OCI-LY7 (cell line): ENCODE data around the gene GNAL. TPM values are rescaled to one million over a fixed set of nuclear protein-coding genes. Genes with fewer than 3 reads are reported as not detected.

Source experiments
- BruUV-seq: library from RNA; stranded (reverse); fragments of 400-500 nt; replicated peaks from 2 replicates; lab custom pipeline; 2021; lab: Mats Ljungman, UMichigan
- CTCF ChIA-PET: fragments of 300-600 bp; sonication (Branson Sonifier 250); formaldehyde crosslinking; loops from one replicate; lab custom pipeline; 2022; ENCODE audit warnings: antibody characterized with exemption; ENCODE audit not compliant: unreplicated experiment; lab: Charles Lee
- POLR2A ChIA-PET: fragments of 300-600 bp; sonication (Branson Sonifier 250); formaldehyde crosslinking; loops from one replicate; lab custom pipeline; 2022; ENCODE audit warnings: antibody characterized with exemption; lab: Charles Lee
- DNase-seq: peaks from one replicate; pipeline ENCODE4 v3.0.0-alpha.2; 2015; ENCODE audit warnings: low spot score
- H2AFZ ChIP-seq: fragments of 200-600 bp; sonication (generic), shearing (Covaris generic); 2 replicates; pipeline ENCODE4 v1.6.1; 2014; ENCODE audit warnings: mild to moderate bottlenecking, antibody characterized with exemption, low read length, moderate library complexity
- H3K27ac ChIP-seq: fragments of 200-600 bp; sonication (generic); 2 replicates; pipeline ENCODE4 v1.5.1; 2014; ENCODE audit warnings: mixed run types, low read depth, mild to moderate bottlenecking, moderate library complexity, low read length, inconsistent platforms; ENCODE audit not compliant: poor library complexity, severe bottlenecking
- H3K36me3 ChIP-seq: fragments of 200-600 bp; sonication (generic); 2 replicates; pipeline ENCODE4 v1.6.1; 2014; ENCODE audit warnings: mild to moderate bottlenecking, antibody characterized with exemption, low read length, moderate library complexity, mixed read lengths; ENCODE audit not compliant: insufficient read depth
- H3K4me1 ChIP-seq: fragments of 200-600 bp; sonication (generic); 2 replicates; pipeline ENCODE4 v1.5.1; 2014; ENCODE audit warnings: mild to moderate bottlenecking, low read length; ENCODE audit not compliant: insufficient read depth, poor library complexity, severe bottlenecking
- H3K4me2 ChIP-seq: fragments of 200-600 bp; sonication (generic); 2 replicates; pipeline ENCODE4 v1.6.1; 2014; ENCODE audit warnings: mild to moderate bottlenecking, low read length
- H3K4me3 ChIP-seq: fragments of 200-600 bp; sonication (generic); 2 replicates; pipeline ENCODE4 v1.5.1; 2014; ENCODE audit warnings: mild to moderate bottlenecking, low read depth, low read length; ENCODE audit not compliant: poor library complexity, severe bottlenecking
- H3K79me2 ChIP-seq: fragments of 200-600 bp; sonication (generic); 2 replicates; pipeline ENCODE4 v1.6.1; 2016; ENCODE audit warnings: low read depth, mild to moderate bottlenecking, low read length, moderate library complexity, mixed read lengths; ENCODE audit not compliant: insufficient read depth
- H3K9me2 ChIP-seq: fragments of 200-600 bp; sonication (generic); 2 replicates; pipeline ENCODE4 v1.6.1; 2016; ENCODE audit warnings: mild to moderate bottlenecking, low read length, mixed read lengths; ENCODE audit not compliant: insufficient read depth
- H3K9me3 ChIP-seq: fragments of 200-600 bp; sonication (generic); 2 replicates; pipeline ENCODE4 v1.6.1; 2014; ENCODE audit warnings: mild to moderate bottlenecking, mixed run types, low read length, mixed read lengths
- H4K20me1 ChIP-seq: fragments of 200-600 bp; sonication (generic); 2 replicates; pipeline ENCODE4 v1.6.1; 2014; ENCODE audit warnings: mild to moderate bottlenecking, antibody characterized with exemption, low read length, moderate library complexity, mixed read lengths; ENCODE audit not compliant: insufficient read depth
- CTCF ChIP-seq: fragments of 200-600 bp; sonication (generic); conservative IDR thresholded peaks from 2 replicates; pipeline ENCODE4 v1.5.1; 2014; ENCODE audit warnings: mild to moderate bottlenecking, antibody characterized with exemption, low read length, moderate library complexity, mixed read lengths
- EZH2phosphoT487 ChIP-seq: fragments of 200-600 bp; sonication (generic); IDR thresholded peaks from 2 replicates; pipeline ENCODE4 v1.6.1; 2018; ENCODE audit warnings: low read depth, borderline replicate concordance, mild to moderate bottlenecking, mixed run types, antibody characterized with exemption, low read length, moderate library complexity, mixed read lengths
- intact Hi-C: fragments of 100-400 bp; cut with micrococcal nuclease; formaldehyde crosslinking; loops from one replicate; pipeline ENCODE4 v1.10.0; 2022; ENCODE audit not compliant: unreplicated experiment
- total RNA-seq, 2 experiments: library from RNA; depleted of rRNA in 1 of 2; stranded (reverse); fragments of >200 nt in 1 of 2; shearing (Covaris generic) in 1 of 2; gene quantifications; 2 replicates each; pipeline ENCODE4 v1.2.3, GENCODE V29; 2014 to 2022

Gene GNAL
- total RNA-seq, 2 experiments from 2014 or later = 0.03 to 0.25 TPM

- Histone ChIP-seq H3K4me2 (no peak overlapping the region), H2AFZ (no peak overlapping the region), H3K27ac (no peak overlapping the region), H3K4me3 (no peak overlapping the region), H3K79me2 (no peaks in the 10 kb centered on the region), H3K9me3 (no peaks in the 10 kb centered on the region), H3K4me1 (no peaks in the 10 kb centered on the region), H3K36me3 (no peaks in the 10 kb centered on the region), H3K9me2 (no peaks in the 10 kb centered on the region), H4K20me1 (no peaks in the 10 kb centered on the region)
- no TSS peak for BruUV-seq
- no peak for DNase-seq
- TF ChIP-seq CTCF (no peak), EZH2phosphoT487 (no peak)
- ChIA-PET POLR2A (no interaction called here), CTCF (no interaction called here)
- intact Hi-C loops = no loop called here
Measured at GRCh38 chr18:11672198-11672597, 16.9 kb upstream of the GNAL start.

- TF ChIP-seq EZH2phosphoT487 (no peak), CTCF (no peak)
- no peaks in the 10 kb centered on the region for H3K9me3 ChIP-seq
- intact Hi-C loops = no loop called here
- H2AFZ ChIP-seq = no peak overlapping the region
- H3K79me2 ChIP-seq = no peaks in the 10 kb centered on the region
- BruUV-seq = no TSS peak
- CTCF ChIA-PET = interaction anchor here (0.6 kb wide), 1 partner anchor 16 kb away, joined by 3 read pairs; no protein-coding TSS in a partner anchor
- H3K9me2 ChIP-seq = no peaks in the 10 kb centered on the region
- POLR2A ChIA-PET = no interaction called here
- no peaks in the 10 kb centered on the region for H3K4me1 ChIP-seq
- no peaks in the 10 kb centered on the region for H3K36me3 ChIP-seq
- no peak overlapping the region for H3K27ac ChIP-seq
- no peak overlapping the region for H3K4me3 ChIP-seq
- no peak for DNase-seq
- no peaks in the 10 kb centered on the region for H4K20me1 ChIP-seq
- H3K4me2 ChIP-seq = no peak overlapping the region
Measured at GRCh38 chr18:11672846-11673454, 16.1 kb upstream of the GNAL start.

- Histone ChIP-seq H3K79me2 (no peaks in the 10 kb centered on the region), H3K36me3 (no peaks in the 10 kb centered on the region), H3K4me3 (no peak overlapping the region), H3K9me3 (no peaks in the 10 kb centered on the region), H2AFZ (no peak overlapping the region), H3K9me2 (no peaks in the 10 kb centered on the region), H3K4me1 (no peaks in the 10 kb centered on the region), H3K4me2 (no peak overlapping the region), H4K20me1 (no peaks in the 10 kb centered on the region), H3K27ac (no peak overlapping the region)
- POLR2A ChIA-PET = interaction anchor here (1.0 kb wide), 1 partner anchor 10 kb away, joined by 3 read pairs; no protein-coding TSS in a partner anchor
- intact Hi-C loops = no loop called here
- CTCF ChIA-PET = interaction anchor here (0.6 kb wide), 1 partner anchor 15 kb away, joined by 3 read pairs; no protein-coding TSS in a partner anchor
- DNase-seq = no peak
- no peak for TF ChIP-seq EZH2phosphoT487
- TF ChIP-seq CTCF = no peak
- BruUV-seq = no TSS peak
Measured at GRCh38 chr18:11673560-11673959, 15.5 kb upstream of the GNAL start.
